GM21526 (cell line): ENCODE results near the gene EML6.

Experiments used
- ATAC-seq: cut with Tn5 transposase; IDR thresholded peaks from one replicate; pipeline ENCODE4 v1.9.1; 2021; ENCODE audit warnings: moderate library complexity; ENCODE audit not compliant: unreplicated experiment, low FRiP score

Gene EML6

GRCh38 chr2:54957321-54957999, 234.0 kb downstream of the EML6 start:
- ATAC-seq, result no peak

GRCh38 chr2:54958717-54959371, 235.4 kb downstream of the EML6 start:
- ATAC-seq, result no peak

- ATAC-seq, result no peak
Observed at GRCh38 chr2:54960164-54960563, 236.7 kb downstream of the EML6 start.

- no peak for ATAC-seq
Observed at GRCh38 chr2:54962511-54962910, 239.0 kb downstream of the EML6 start.

- no peak for ATAC-seq
Observed at GRCh38 chr2:54962935-54963440, 239.5 kb downstream of the EML6 start.

GRCh38 chr2:54963476-54963875, 240.0 kb downstream of the EML6 start:
- ATAC-seq, result no peak

- ATAC-seq, result no peak
Observed at GRCh38 chr2:54964271-54964670, 240.8 kb downstream of the EML6 start.

GRCh38 chr2:54964816-54965215, 241.4 kb downstream of the EML6 start:
- ATAC-seq, result no peak

GRCh38 chr2:54965425-54965824, 242.0 kb downstream of the EML6 start:
- no peak for ATAC-seq

GRCh38 chr2:54966165-54966832, 242.8 kb downstream of the EML6 start:
- ATAC-seq, result no peak

- no peak for ATAC-seq
Observed at GRCh38 chr2:54966837-54967236, 243.4 kb downstream of the EML6 start.

GRCh38 chr2:54967269-54967668, 243.8 kb downstream of the EML6 start:
- ATAC-seq, result no peak

- ATAC-seq, result no peak
Observed at GRCh38 chr2:54967759-54968365, 244.4 kb downstream of the EML6 start.

- ATAC-seq, result no peak
Observed at GRCh38 chr2:54968561-54969218, 245.2 kb downstream of the EML6 start.

- ATAC-seq, result no peak
Observed at GRCh38 chr2:54969295-54969939, 246.0 kb downstream of the EML6 start.

GRCh38 chr2:54969940-54970338, 246.5 kb downstream of the EML6 start:
- no peak for ATAC-seq

GRCh38 chr2:54975175-54975574, 251.7 kb downstream of the EML6 start:
- ATAC-seq, result no peak

- no peak for ATAC-seq
Observed at GRCh38 chr2:54975598-54976492, 252.4 kb downstream of the EML6 start.

GRCh38 chr2:54977149-54977548, 253.7 kb downstream of the EML6 start:
- peak; percentile 95 for ATAC-seq
